Loucy (cell line): ENCODE measurements around the gene VDAC2.

Experiments
- H2AFZ ChIP-seq: fragments of 200-600 bp; sonication (generic); 2 replicates; pipeline ENCODE4 v1.6.0; 2016; ENCODE audit warnings: antibody characterized with exemption, mild to moderate bottlenecking, low read length, moderate library complexity
- H3F3A ChIP-seq: fragments of 200-600 bp; 2 replicates; pipeline ENCODE4 v1.6.0; 2016; ENCODE audit warnings: antibody characterized with exemption, low read depth, mild to moderate bottlenecking
- H3K27me3 ChIP-seq: fragments of 200-600 bp; sonication (generic); 2 replicates; pipeline ENCODE4 v1.6.1; 2014; ENCODE audit warnings: low read length, mild to moderate bottlenecking; ENCODE audit not compliant: insufficient read depth, poor library complexity, severe bottlenecking
- H3K36me3 ChIP-seq: fragments of 200-600 bp; sonication (generic); 2 replicates; pipeline ENCODE4 v1.6.1; 2016; ENCODE audit warnings: low read length; ENCODE audit not compliant: insufficient read depth
- H3K4me1 ChIP-seq: fragments of 200-600 bp; sonication (generic); 2 replicates; pipeline ENCODE4 v1.5.1; 2014; ENCODE audit warnings: low read length, mild to moderate bottlenecking; ENCODE audit not compliant: insufficient read depth, poor library complexity, severe bottlenecking
- H3K4me2 ChIP-seq: fragments of 200-600 bp; sonication (generic); 2 replicates; pipeline ENCODE4 v1.6.0; 2014; ENCODE audit warnings: antibody characterized with exemption, low read length, low read depth, mild to moderate bottlenecking; ENCODE audit not compliant: poor library complexity, severe bottlenecking
- H3K4me3 ChIP-seq: fragments of 200-600 bp; sonication (generic); 2 replicates; pipeline ENCODE4 v1.5.1; 2014; ENCODE audit warnings: low read length, mild to moderate bottlenecking, mixed read lengths; ENCODE audit not compliant: poor library complexity, severe bottlenecking
- H3K79me2 ChIP-seq: fragments of 200-600 bp; sonication (generic); 2 replicates; pipeline ENCODE4 v1.6.1; 2014; ENCODE audit warnings: low read length; ENCODE audit not compliant: insufficient read depth
- H3K9ac ChIP-seq: fragments of 200-600 bp; sonication (generic); 2 replicates; pipeline ENCODE4 v1.6.0; 2014; ENCODE audit warnings: mild to moderate bottlenecking, low read depth, low read length, moderate library complexity; ENCODE audit not compliant: poor library complexity, severe bottlenecking
- H3K9me2 ChIP-seq: fragments of 200-600 bp; sonication (generic); replicated peaks from 2 replicates; pipeline ENCODE4 v1.6.1; 2016; ENCODE audit warnings: low read depth, low read length, mixed read lengths
- H3K9me3 ChIP-seq: fragments of 200-600 bp; sonication (generic); 2 replicates; pipeline ENCODE4 v1.6.1; 2014; ENCODE audit warnings: mild to moderate bottlenecking, antibody characterized with exemption, low read length, low read depth; ENCODE audit not compliant: insufficient read depth
- H4K20me1 ChIP-seq: fragments of 200-600 bp; sonication (generic); 2 replicates; pipeline ENCODE4 v1.6.0; 2014; ENCODE audit warnings: antibody characterized with exemption, low read length, mild to moderate bottlenecking; ENCODE audit not compliant: insufficient read depth, poor library complexity, severe bottlenecking
- EZH2phosphoT487 ChIP-seq: fragments of 200-600 bp; IDR thresholded peaks from 2 replicates; pipeline ENCODE4 v1.6.1; 2018; ENCODE audit warnings: antibody characterized with exemption, mild to moderate bottlenecking, moderate library complexity, borderline replicate concordance
- TF ChIP-seq, protein P1 (sequence below): fragments of 200-600 bp; sonication (generic); conservative IDR thresholded peaks from 2 replicates; pipeline ENCODE4 v1.5.1; 2014; ENCODE audit warnings: mild to moderate bottlenecking, antibody characterized with exemption, low read length

The VDAC2 gene

GRCh38 chr10:75246506-75246905, 35.9 kb downstream of the VDAC2 start:
- H3K9me2 ChIP-seq = no peaks in the 10 kb centered on the region
- no peaks in the 10 kb centered on the region for H3K27me3 ChIP-seq
- H3K4me3 ChIP-seq = no peak overlapping the region
- no peak overlapping the region for H3K4me2 ChIP-seq
- H3K36me3 ChIP-seq = no peaks in the 10 kb centered on the region
- no peak overlapping the region for H2AFZ ChIP-seq
- H3K9ac ChIP-seq = no peak overlapping the region
- no peaks in the 10 kb centered on the region for H3K79me2 ChIP-seq
- no peaks in the 10 kb centered on the region for H3K9me3 ChIP-seq
- H3F3A ChIP-seq = no peaks in the 10 kb centered on the region
- no peak for TF ChIP-seq EZH2phosphoT487
- TF ChIP-seq, protein P1, sequence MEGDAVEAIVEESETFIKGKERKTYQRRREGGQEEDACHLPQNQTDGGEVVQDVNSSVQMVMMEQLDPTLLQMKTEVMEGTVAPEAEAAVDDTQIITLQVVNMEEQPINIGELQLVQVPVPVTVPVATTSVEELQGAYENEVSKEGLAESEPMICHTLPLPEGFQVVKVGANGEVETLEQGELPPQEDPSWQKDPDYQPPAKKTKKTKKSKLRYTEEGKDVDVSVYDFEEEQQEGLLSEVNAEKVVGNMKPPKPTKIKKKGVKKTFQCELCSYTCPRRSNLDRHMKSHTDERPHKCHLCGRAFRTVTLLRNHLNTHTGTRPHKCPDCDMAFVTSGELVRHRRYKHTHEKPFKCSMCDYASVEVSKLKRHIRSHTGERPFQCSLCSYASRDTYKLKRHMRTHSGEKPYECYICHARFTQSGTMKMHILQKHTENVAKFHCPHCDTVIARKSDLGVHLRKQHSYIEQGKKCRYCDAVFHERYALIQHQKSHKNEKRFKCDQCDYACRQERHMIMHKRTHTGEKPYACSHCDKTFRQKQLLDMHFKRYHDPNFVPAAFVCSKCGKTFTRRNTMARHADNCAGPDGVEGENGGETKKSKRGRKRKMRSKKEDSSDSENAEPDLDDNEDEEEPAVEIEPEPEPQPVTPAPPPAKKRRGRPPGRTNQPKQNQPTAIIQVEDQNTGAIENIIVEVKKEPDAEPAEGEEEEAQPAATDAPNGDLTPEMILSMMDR = no peak
- no peaks in the 10 kb centered on the region for H3K4me1 ChIP-seq
- no peaks in the 10 kb centered on the region for H4K20me1 ChIP-seq

- Histone ChIP-seq H3K79me2 (no peaks in the 10 kb centered on the region), H3F3A (no peaks in the 10 kb centered on the region), H3K4me2 (no peak overlapping the region), H3K27me3 (no peaks in the 10 kb centered on the region), H3K9me3 (peaks cover 2% of the 10 kb centered on the region; the same call in 1 of the 2 replicates), H3K4me3 (no peak overlapping the region), H3K9me2 (no peaks in the 10 kb centered on the region), H3K4me1 (no peaks in the 10 kb centered on the region), H4K20me1 (no peaks in the 10 kb centered on the region), H2AFZ (no peak overlapping the region), H3K9ac (no peak overlapping the region), H3K36me3 (no peaks in the 10 kb centered on the region)
- TF ChIP-seq EZH2phosphoT487 = no peak
- TF ChIP-seq, protein P1 = no peak
Observed at GRCh38 chr10:75247797-75248196, 37.2 kb downstream of the VDAC2 start.

DNA sequence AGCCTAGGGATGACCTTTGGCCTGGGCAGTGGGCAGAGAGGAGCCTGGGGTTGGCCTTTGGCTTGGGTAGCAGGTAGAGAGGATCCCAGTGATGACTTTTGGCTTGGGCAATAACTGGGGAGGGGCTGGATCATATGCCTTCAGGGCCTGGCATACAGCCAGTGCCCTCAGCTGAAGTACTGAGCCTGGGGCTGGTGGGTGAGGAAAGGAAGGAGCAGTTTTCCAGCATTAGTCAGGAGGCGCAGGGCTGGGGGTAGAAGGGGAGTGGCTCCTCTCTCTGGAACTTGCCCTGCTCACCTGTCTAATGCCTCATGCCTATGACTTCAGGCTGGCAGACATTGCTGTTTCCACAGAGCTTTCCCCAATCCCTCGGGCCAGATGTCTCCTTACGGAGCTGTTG, 40.3 kb downstream of the VDAC2 start:
- no peaks in the 10 kb centered on the region for H3K27me3 ChIP-seq
- H3F3A ChIP-seq = no peaks in the 10 kb centered on the region
- TF ChIP-seq, protein P1 = no peak
- TF ChIP-seq EZH2phosphoT487 = no peak
- no peaks in the 10 kb centered on the region for H3K4me1 ChIP-seq
- no peak overlapping the region for H3K9ac ChIP-seq
- no peak overlapping the region for H3K4me3 ChIP-seq
- H4K20me1 ChIP-seq = no peaks in the 10 kb centered on the region
- H3K9me3 ChIP-seq = peaks cover 20% of the 10 kb centered on the region; the same call in 1 of the 2 replicates
- H3K36me3 ChIP-seq = no peaks in the 10 kb centered on the region
- H3K9me2 ChIP-seq = no peaks in the 10 kb centered on the region
- H3K79me2 ChIP-seq = no peaks in the 10 kb centered on the region
- H2AFZ ChIP-seq = no peak overlapping the region
- H3K4me2 ChIP-seq = no peak overlapping the region
